WTC11 (cell line): ENCODE results near the gene SUMF1. TPM values are rescaled to one million over a fixed set of nuclear protein-coding genes. Genes with fewer than 3 reads are reported as not detected.

Experiments used
- ATAC-seq: fragments of 200-7000 bp; cut with Tn5 transposase; 2 replicates; pipeline ENCODE4 v1.10.0; 2021; ENCODE audit warnings: mild to moderate bottlenecking, moderate library complexity
- CTCF ChIA-PET: fragments of 300-600 bp; sonication (Branson Sonifier 250); formaldehyde crosslinking; loops from one replicate; lab custom pipeline; 2021; ENCODE audit warnings: antibody characterized with exemption; lab: Charles Lee
- POLR2A ChIA-PET: fragments of 350-600 bp; sonication (Branson Sonifier 250); formaldehyde crosslinking; loops from one replicate; lab custom pipeline; 2021; ENCODE audit warnings: antibody characterized with exemption; lab: Charles Lee
- DNase-seq: peaks from one replicate; pipeline ENCODE4 v3.0.0; 2021; ENCODE audit warnings: low spot score
- H3K27ac Mint-ChIP-seq: 2 replicates; pipeline ENCODE4 v1.8.0; 2021; ENCODE audit warnings: mixed read lengths
- H3K27me3 Mint-ChIP-seq: 2 replicates; pipeline ENCODE4 v1.8.0; 2021; ENCODE audit warnings: low read depth, mild to moderate bottlenecking, moderate library complexity, mixed read lengths
- H3K36me3 Mint-ChIP-seq: 2 replicates; pipeline ENCODE4 v1.8.0; 2021; ENCODE audit warnings: mixed read lengths
- H3K4me1 Mint-ChIP-seq: 2 replicates; pipeline ENCODE4 v1.8.0; 2022; ENCODE audit warnings: mixed read lengths
- H3K4me3 Mint-ChIP-seq: 2 replicates; pipeline ENCODE4 v1.8.0; 2021; ENCODE audit warnings: mild to moderate bottlenecking, moderate library complexity, mixed read lengths
- H3K9me3 Mint-ChIP-seq: 2 replicates; pipeline ENCODE4 v1.8.0; 2021; ENCODE audit warnings: mixed read lengths
- ATF1 ChIP-seq: sonication (generic); formaldehyde crosslinking; IDR thresholded peaks from 2 replicates; pipeline ENCODE4 v1.8.1; 2023; ENCODE audit warnings: mild to moderate bottlenecking, moderate library complexity, missing genetic modification reagents
- CREB1 ChIP-seq: sonication (generic); formaldehyde crosslinking; IDR thresholded peaks from 2 replicates; pipeline ENCODE4 v1.8.0; 2023; ENCODE audit warnings: mild to moderate bottlenecking, missing genetic modification reagents
- ESRRA ChIP-seq: sonication (generic); formaldehyde crosslinking; IDR thresholded peaks from 2 replicates; pipeline ENCODE4 v1.8.1; 2022; ENCODE audit warnings: mild to moderate bottlenecking, missing genetic modification reagents, borderline replicate concordance
- FOXJ3 ChIP-seq: sonication (generic); formaldehyde crosslinking; IDR thresholded peaks from 2 replicates; pipeline ENCODE4 v1.9.0; 2021; ENCODE audit warnings: missing genetic modification reagents, mild to moderate bottlenecking, borderline replicate concordance
- JUN ChIP-seq: sonication (generic); formaldehyde crosslinking; IDR thresholded peaks from 2 replicates; pipeline ENCODE4 v1.8.0; 2023; ENCODE audit warnings: mild to moderate bottlenecking, missing genetic modification reagents
- NFYB ChIP-seq: sonication (generic); formaldehyde crosslinking; conservative IDR thresholded peaks from 2 replicates; pipeline ENCODE4 v1.8.0; 2022; ENCODE audit warnings: low read depth, missing genetic modification reagents
- SP1 ChIP-seq: sonication (generic); formaldehyde crosslinking; conservative IDR thresholded peaks from 2 replicates; pipeline ENCODE4 v1.8.1; 2022; ENCODE audit warnings: missing genetic modification reagents
- TP53 ChIP-seq: sonication (generic); formaldehyde crosslinking; IDR thresholded peaks from 2 replicates; pipeline ENCODE4 v1.8.1; 2023; ENCODE audit warnings: mild to moderate bottlenecking, missing genetic modification reagents
- ZBTB21 ChIP-seq: sonication (generic); formaldehyde crosslinking; IDR thresholded peaks from 2 replicates; pipeline ENCODE4 v1.8.1; 2023; ENCODE audit warnings: mild to moderate bottlenecking, missing genetic modification reagents, borderline replicate concordance
- ZNF396 ChIP-seq: fragments of 250-450 bp; sonication (Bioruptor Pico); IDR thresholded peaks from 2 replicates; pipeline ENCODE4 v1.8.0; 2021; ENCODE audit warnings: mild to moderate bottlenecking, moderate library complexity, borderline replicate concordance
- ZNF423 ChIP-seq: fragments of 250-450 bp; sonication (Bioruptor Pico); IDR thresholded peaks from 2 replicates; pipeline ENCODE4 v2.1.2; 2022; ENCODE audit warnings: mild to moderate bottlenecking, moderate library complexity
- ZNF671 ChIP-seq: fragments of 250-450 bp; sonication (Bioruptor Pico); IDR thresholded peaks from 2 replicates; pipeline ENCODE4 v1.8.0; 2021; ENCODE audit warnings: mild to moderate bottlenecking
- total RNA-seq: library from RNA; stranded (reverse); gene quantifications from 3 replicates; pipeline ENCODE4 v1.2.3, GENCODE V29; 2021
- TF ChIP-seq, protein P1 (sequence below): sonication (generic); formaldehyde crosslinking; IDR thresholded peaks from 2 replicates; pipeline ENCODE4 v1.8.1; 2022; ENCODE audit warnings: missing genetic modification reagents, borderline replicate concordance
- TF ChIP-seq, protein P2 (sequence below): sonication (generic); formaldehyde crosslinking; IDR thresholded peaks from 2 replicates; pipeline ENCODE4 v1.8.0; 2022; ENCODE audit warnings: mild to moderate bottlenecking, missing genetic modification reagents
- TF ChIP-seq, protein P3 (sequence below): sonication (generic); formaldehyde crosslinking; IDR thresholded peaks from 2 replicates; pipeline ENCODE4 v1.8.0; 2022; ENCODE audit warnings: mild to moderate bottlenecking, missing genetic modification reagents
- TF ChIP-seq, protein P4 (sequence below): fragments of 250-450 bp; sonication (Bioruptor Pico); IDR thresholded peaks from 2 replicates; pipeline ENCODE4 v1.8.0; 2021; ENCODE audit warnings: mild to moderate bottlenecking
- TF ChIP-seq, protein P5 (sequence below): sonication (generic); formaldehyde crosslinking; IDR thresholded peaks from 2 replicates; pipeline ENCODE4 v1.8.1; 2023; ENCODE audit warnings: mild to moderate bottlenecking, moderate library complexity, missing genetic modification reagents
- TF ChIP-seq, protein P6 (sequence below): fragments of 250-450 bp; sonication (Bioruptor Pico); IDR thresholded peaks from 2 replicates; pipeline ENCODE4 v1.9.0; 2021; ENCODE audit warnings: mild to moderate bottlenecking, borderline replicate concordance

Gene SUMF1
- total RNA-seq, 1 experiment from 2014 or later, result 10.4 TPM

DNA sequence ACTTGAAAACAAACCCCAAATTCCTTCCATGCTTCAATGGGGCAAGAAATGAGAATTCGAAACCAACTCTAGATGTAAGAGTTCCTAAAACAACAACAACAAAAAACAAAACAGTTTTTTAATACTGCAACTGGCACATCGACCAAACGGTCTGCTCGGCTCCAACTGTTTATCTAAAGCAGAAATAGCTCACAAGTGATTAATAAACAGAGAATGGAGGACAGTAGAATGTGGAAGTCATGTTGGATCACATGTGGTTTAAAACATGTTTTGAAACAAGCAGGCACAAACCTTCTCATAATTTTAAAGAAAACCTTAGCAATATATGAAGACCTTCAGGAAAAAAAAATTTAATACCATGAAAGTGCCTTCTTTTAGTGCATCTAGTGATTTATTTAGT lies 108.8 kb downstream of the SUMF1 start:
- H3K36me3 Mint-ChIP-seq, result no peaks in the 10 kb centered on the region
- H3K27me3 Mint-ChIP-seq, result no peaks in the 10 kb centered on the region
- no peak for DNase-seq
- H3K4me3 Mint-ChIP-seq, result no peak overlapping the region
- H3K4me1 Mint-ChIP-seq, result no peaks in the 10 kb centered on the region
- TF ChIP-seq, protein P1, sequence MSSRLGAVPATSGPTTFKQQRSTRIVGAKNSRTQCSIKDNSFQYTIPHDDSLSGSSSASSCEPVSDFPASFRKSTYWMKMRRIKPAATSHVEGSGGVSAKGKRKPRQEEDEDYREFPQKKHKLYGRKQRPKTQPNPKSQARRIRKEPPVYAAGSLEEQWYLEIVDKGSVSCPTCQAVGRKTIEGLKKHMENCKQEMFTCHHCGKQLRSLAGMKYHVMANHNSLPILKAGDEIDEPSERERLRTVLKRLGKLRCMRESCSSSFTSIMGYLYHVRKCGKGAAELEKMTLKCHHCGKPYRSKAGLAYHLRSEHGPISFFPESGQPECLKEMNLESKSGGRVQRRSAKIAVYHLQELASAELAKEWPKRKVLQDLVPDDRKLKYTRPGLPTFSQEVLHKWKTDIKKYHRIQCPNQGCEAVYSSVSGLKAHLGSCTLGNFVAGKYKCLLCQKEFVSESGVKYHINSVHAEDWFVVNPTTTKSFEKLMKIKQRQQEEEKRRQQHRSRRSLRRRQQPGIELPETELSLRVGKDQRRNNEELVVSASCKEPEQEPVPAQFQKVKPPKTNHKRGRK (CRISPR knock-in tag), result no peak
- TF ChIP-seq, protein P2, sequence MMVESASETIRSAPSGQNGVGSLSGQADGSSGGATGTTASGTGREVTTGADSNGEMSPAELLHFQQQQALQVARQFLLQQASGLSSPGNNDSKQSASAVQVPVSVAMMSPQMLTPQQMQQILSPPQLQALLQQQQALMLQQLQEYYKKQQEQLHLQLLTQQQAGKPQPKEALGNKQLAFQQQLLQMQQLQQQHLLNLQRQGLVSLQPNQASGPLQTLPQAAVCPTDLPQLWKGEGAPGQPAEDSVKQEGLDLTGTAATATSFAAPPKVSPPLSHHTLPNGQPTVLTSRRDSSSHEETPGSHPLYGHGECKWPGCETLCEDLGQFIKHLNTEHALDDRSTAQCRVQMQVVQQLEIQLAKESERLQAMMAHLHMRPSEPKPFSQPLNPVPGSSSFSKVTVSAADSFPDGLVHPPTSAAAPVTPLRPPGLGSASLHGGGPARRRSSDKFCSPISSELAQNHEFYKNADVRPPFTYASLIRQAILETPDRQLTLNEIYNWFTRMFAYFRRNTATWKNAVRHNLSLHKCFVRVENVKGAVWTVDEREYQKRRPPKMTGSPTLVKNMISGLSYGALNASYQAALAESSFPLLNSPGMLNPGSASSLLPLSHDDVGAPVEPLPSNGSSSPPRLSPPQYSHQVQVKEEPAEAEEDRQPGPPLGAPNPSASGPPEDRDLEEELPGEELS (CRISPR knock-in tag), result no peak
- TF ChIP-seq, protein P3, sequence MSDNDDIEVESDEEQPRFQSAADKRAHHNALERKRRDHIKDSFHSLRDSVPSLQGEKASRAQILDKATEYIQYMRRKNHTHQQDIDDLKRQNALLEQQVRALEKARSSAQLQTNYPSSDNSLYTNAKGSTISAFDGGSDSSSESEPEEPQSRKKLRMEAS, result no peak
- TF ChIP-seq SP1 (CRISPR knock-in tag) (no peak), ATF1 (CRISPR knock-in tag) (no peak), TP53 (no peak), CREB1 (CRISPR knock-in tag) (no peak), FOXJ3 (CRISPR knock-in tag) (no peak), ZNF423 (CRISPR knock-in tag) (no peak), ZNF671 (CRISPR knock-in tag) (no peak), ESRRA (CRISPR knock-in tag) (no peak), ZBTB21 (no peak), JUN (no peak), ZNF396 (CRISPR knock-in tag) (no peak), NFYB (CRISPR knock-in tag) (no peak)
- TF ChIP-seq, protein P4, sequence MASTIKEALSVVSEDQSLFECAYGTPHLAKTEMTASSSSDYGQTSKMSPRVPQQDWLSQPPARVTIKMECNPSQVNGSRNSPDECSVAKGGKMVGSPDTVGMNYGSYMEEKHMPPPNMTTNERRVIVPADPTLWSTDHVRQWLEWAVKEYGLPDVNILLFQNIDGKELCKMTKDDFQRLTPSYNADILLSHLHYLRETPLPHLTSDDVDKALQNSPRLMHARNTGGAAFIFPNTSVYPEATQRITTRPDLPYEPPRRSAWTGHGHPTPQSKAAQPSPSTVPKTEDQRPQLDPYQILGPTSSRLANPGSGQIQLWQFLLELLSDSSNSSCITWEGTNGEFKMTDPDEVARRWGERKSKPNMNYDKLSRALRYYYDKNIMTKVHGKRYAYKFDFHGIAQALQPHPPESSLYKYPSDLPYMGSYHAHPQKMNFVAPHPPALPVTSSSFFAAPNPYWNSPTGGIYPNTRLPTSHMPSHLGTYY (CRISPR knock-in tag), result no peak
- TF ChIP-seq, protein P5, sequence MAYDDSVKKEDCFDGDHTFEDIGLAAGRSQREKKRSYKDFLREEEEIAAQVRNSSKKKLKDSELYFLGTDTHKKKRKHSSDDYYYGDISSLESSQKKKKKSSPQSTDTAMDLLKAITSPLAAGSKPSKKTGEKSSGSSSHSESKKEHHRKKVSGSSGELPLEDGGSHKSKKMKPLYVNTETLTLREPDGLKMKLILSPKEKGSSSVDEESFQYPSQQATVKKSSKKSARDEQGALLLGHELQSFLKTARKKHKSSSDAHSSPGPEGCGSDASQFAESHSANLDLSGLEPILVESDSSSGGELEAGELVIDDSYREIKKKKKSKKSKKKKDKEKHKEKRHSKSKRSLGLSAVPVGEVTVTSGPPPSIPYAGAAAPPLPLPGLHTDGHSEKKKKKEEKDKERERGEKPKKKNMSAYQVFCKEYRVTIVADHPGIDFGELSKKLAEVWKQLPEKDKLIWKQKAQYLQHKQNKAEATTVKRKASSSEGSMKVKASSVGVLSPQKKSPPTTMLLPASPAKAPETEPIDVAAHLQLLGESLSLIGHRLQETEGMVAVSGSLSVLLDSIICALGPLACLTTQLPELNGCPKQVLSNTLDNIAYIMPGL, result no peak
- TF ChIP-seq, protein P6, sequence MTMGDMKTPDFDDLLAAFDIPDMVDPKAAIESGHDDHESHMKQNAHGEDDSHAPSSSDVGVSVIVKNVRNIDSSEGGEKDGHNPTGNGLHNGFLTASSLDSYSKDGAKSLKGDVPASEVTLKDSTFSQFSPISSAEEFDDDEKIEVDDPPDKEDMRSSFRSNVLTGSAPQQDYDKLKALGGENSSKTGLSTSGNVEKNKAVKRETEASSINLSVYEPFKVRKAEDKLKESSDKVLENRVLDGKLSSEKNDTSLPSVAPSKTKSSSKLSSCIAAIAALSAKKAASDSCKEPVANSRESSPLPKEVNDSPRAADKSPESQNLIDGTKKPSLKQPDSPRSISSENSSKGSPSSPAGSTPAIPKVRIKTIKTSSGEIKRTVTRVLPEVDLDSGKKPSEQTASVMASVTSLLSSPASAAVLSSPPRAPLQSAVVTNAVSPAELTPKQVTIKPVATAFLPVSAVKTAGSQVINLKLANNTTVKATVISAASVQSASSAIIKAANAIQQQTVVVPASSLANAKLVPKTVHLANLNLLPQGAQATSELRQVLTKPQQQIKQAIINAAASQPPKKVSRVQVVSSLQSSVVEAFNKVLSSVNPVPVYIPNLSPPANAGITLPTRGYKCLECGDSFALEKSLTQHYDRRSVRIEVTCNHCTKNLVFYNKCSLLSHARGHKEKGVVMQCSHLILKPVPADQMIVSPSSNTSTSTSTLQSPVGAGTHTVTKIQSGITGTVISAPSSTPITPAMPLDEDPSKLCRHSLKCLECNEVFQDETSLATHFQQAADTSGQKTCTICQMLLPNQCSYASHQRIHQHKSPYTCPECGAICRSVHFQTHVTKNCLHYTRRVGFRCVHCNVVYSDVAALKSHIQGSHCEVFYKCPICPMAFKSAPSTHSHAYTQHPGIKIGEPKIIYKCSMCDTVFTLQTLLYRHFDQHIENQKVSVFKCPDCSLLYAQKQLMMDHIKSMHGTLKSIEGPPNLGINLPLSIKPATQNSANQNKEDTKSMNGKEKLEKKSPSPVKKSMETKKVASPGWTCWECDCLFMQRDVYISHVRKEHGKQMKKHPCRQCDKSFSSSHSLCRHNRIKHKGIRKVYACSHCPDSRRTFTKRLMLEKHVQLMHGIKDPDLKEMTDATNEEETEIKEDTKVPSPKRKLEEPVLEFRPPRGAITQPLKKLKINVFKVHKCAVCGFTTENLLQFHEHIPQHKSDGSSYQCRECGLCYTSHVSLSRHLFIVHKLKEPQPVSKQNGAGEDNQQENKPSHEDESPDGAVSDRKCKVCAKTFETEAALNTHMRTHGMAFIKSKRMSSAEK, result no peak
- TF ChIP-seq, all 79 proteins: peak for 0
- H3K9me3 Mint-ChIP-seq, result no peaks in the 10 kb centered on the region
- ChIA-PET POLR2A (no interaction called here), CTCF (interaction anchor here (1.3 kb wide), 1 partner anchor 275 kb away, joined by 4 read pairs; no protein-coding TSS in a partner anchor)
- ATAC-seq, result no peak
- no peak overlapping the region for H3K27ac Mint-ChIP-seq
